SU-DHL-6 (cell line): ENCODE data around the gene KCND2.

Experiments
- H2AFZ ChIP-seq: fragments of 200-600 bp; sonication (generic); 2 replicates; pipeline ENCODE4 v1.6.1; 2014; ENCODE audit warnings: low read depth, mild to moderate bottlenecking, moderate library complexity, mixed read lengths, antibody characterized with exemption, low read length; ENCODE audit not compliant: severe bottlenecking
- H3F3A ChIP-seq: fragments of 200-600 bp; shearing (Covaris generic); 2 replicates; pipeline ENCODE4 v1.6.0; 2016; ENCODE audit warnings: antibody characterized with exemption, mild to moderate bottlenecking; ENCODE audit not compliant: insufficient read depth
- H3K27ac ChIP-seq: fragments of 200-600 bp; sonication (generic); 2 replicates; pipeline ENCODE4 v1.5.1; 2016; ENCODE audit warnings: low read depth, mild to moderate bottlenecking, low read length, moderate library complexity, mixed read lengths
- H3K27me3 ChIP-seq: fragments of 200-600 bp; sonication (generic), shearing (Covaris generic); 2 replicates; pipeline ENCODE4 v1.6.0; 2014; ENCODE audit warnings: mild to moderate bottlenecking, low read length
- H3K36me3 ChIP-seq: fragments of 200-600 bp; sonication (generic); 2 replicates; pipeline ENCODE4 v1.6.1; 2014; ENCODE audit warnings: mild to moderate bottlenecking, low read length, mixed read lengths
- H3K4me2 ChIP-seq: fragments of 300-600, 200-600 bp; shearing (Covaris generic), sonication (generic); 2 replicates; pipeline ENCODE4 v1.6.0; 2014; ENCODE audit warnings: low read length, low read depth, mild to moderate bottlenecking; ENCODE audit not compliant: poor library complexity, severe bottlenecking
- H3K4me3 ChIP-seq: fragments of 200-600 bp; sonication (generic); 2 replicates; pipeline ENCODE4 v1.5.1; 2014; ENCODE audit warnings: antibody characterized with exemption, low read length, mild to moderate bottlenecking, mixed read lengths; ENCODE audit not compliant: insufficient read depth, poor library complexity, severe bottlenecking
- H3K79me2 ChIP-seq: fragments of 200-600 bp; sonication (generic); 2 replicates; pipeline ENCODE4 v1.6.1; 2014; ENCODE audit warnings: mild to moderate bottlenecking, low read length, moderate library complexity; ENCODE audit not compliant: insufficient read depth
- H3K9ac ChIP-seq: fragments of 200-600 bp; sonication (generic); 2 replicates; pipeline ENCODE4 v1.7.0; 2014; ENCODE audit warnings: mild to moderate bottlenecking, low read length
- H3K9me2 ChIP-seq: fragments of 200-600 bp; sonication (generic); replicated peaks from 2 replicates; pipeline ENCODE4 v1.6.1; 2014; ENCODE audit warnings: low read length; ENCODE audit not compliant: insufficient read depth
- H3K9me3 ChIP-seq: fragments of 200-600 bp; sonication (generic); 2 replicates; pipeline ENCODE4 v1.6.1; 2014; ENCODE audit warnings: low read length, mixed read lengths; ENCODE audit not compliant: insufficient read depth
- H4K20me1 ChIP-seq: fragments of 200-600 bp; sonication (generic); 2 replicates; pipeline ENCODE4 v1.6.1; 2014; ENCODE audit warnings: low read depth, mild to moderate bottlenecking, antibody characterized with exemption, low read length, moderate library complexity, mixed read lengths
- EZH2phosphoT487 ChIP-seq: fragments of 200-600 bp; sonication (generic), shearing (Covaris generic); conservative IDR thresholded peaks from 2 replicates; pipeline ENCODE4 v1.6.1; 2018; ENCODE audit warnings: mild to moderate bottlenecking, antibody characterized with exemption, low read length, moderate library complexity, mixed read lengths
- TF ChIP-seq, protein P1 (sequence below): fragments of 200-600 bp; sonication (generic); IDR thresholded peaks from one replicate; pipeline ENCODE4 v1.5.1; 2017; ENCODE audit warnings: antibody characterized with exemption, mild to moderate bottlenecking, low read length, moderate library complexity; ENCODE audit not compliant: insufficient read depth, poor library complexity, severe bottlenecking

Gene KCND2

GRCh38 chr7:120431016-120431415 is 158.0 kb downstream of the KCND2 start:
- no peak for TF ChIP-seq EZH2phosphoT487
- TF ChIP-seq, protein P1, sequence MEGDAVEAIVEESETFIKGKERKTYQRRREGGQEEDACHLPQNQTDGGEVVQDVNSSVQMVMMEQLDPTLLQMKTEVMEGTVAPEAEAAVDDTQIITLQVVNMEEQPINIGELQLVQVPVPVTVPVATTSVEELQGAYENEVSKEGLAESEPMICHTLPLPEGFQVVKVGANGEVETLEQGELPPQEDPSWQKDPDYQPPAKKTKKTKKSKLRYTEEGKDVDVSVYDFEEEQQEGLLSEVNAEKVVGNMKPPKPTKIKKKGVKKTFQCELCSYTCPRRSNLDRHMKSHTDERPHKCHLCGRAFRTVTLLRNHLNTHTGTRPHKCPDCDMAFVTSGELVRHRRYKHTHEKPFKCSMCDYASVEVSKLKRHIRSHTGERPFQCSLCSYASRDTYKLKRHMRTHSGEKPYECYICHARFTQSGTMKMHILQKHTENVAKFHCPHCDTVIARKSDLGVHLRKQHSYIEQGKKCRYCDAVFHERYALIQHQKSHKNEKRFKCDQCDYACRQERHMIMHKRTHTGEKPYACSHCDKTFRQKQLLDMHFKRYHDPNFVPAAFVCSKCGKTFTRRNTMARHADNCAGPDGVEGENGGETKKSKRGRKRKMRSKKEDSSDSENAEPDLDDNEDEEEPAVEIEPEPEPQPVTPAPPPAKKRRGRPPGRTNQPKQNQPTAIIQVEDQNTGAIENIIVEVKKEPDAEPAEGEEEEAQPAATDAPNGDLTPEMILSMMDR: no peak
- no peaks in the 10 kb centered on the region for H3F3A ChIP-seq
- H3K4me3 ChIP-seq: no peak overlapping the region
- H3K36me3 ChIP-seq: no peaks in the 10 kb centered on the region
- no peaks in the 10 kb centered on the region for H3K79me2 ChIP-seq
- H4K20me1 ChIP-seq: no peaks in the 10 kb centered on the region
- H3K27me3 ChIP-seq: no peaks in the 10 kb centered on the region
- H3K4me2 ChIP-seq: no peak overlapping the region
- no peak overlapping the region for H2AFZ ChIP-seq
- no peaks in the 10 kb centered on the region for H3K9me2 ChIP-seq
- H3K9me3 ChIP-seq: no peaks in the 10 kb centered on the region
- no peak overlapping the region for H3K9ac ChIP-seq
- no peak overlapping the region for H3K27ac ChIP-seq

- H3K36me3 ChIP-seq: no peaks in the 10 kb centered on the region
- no peaks in the 10 kb centered on the region for H4K20me1 ChIP-seq
- H3K27me3 ChIP-seq: no peaks in the 10 kb centered on the region
- TF ChIP-seq, protein P1: no peak
- no peak for TF ChIP-seq EZH2phosphoT487
- no peak overlapping the region for H2AFZ ChIP-seq
- no peak overlapping the region for H3K4me2 ChIP-seq
- no peaks in the 10 kb centered on the region for H3F3A ChIP-seq
- no peak overlapping the region for H3K9ac ChIP-seq
- no peaks in the 10 kb centered on the region for H3K9me3 ChIP-seq
- no peak overlapping the region for H3K27ac ChIP-seq
- H3K79me2 ChIP-seq: no peaks in the 10 kb centered on the region
- H3K4me3 ChIP-seq: no peak overlapping the region
- H3K9me2 ChIP-seq: no peaks in the 10 kb centered on the region
These were observed 163.6 kb downstream of the KCND2 start for GRCh38 chr7:120436487-120437060.

DNA sequence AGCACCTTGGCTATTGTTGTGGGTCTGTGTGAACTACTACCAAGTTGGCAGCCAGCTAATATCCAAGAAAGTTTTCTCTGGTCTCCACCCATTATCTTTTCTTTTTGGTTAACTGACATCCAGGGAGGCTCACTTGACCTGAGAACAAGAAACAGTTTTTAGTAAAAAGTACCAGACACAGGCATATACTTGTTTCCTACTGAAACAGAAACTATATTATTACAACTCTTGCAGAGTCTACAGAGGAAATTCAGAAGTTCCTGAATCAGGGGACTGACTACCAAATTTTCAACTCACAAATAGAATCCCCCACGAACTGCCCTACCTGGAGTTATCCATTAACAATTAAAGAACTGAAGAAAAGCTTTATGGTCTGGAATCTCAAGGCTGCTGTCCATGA is 168.9 kb downstream of the KCND2 start:
- no peaks in the 10 kb centered on the region for H3K36me3 ChIP-seq
- H3K9me2 ChIP-seq: no peaks in the 10 kb centered on the region
- no peaks in the 10 kb centered on the region for H4K20me1 ChIP-seq
- H3K9me3 ChIP-seq: no peaks in the 10 kb centered on the region
- no peaks in the 10 kb centered on the region for H3F3A ChIP-seq
- H3K79me2 ChIP-seq: no peaks in the 10 kb centered on the region
- no peak overlapping the region for H3K9ac ChIP-seq
- H3K27me3 ChIP-seq: no peaks in the 10 kb centered on the region
- no peak overlapping the region for H3K4me2 ChIP-seq
- no peak overlapping the region for H2AFZ ChIP-seq
- H3K4me3 ChIP-seq: no peak overlapping the region
- no peak for TF ChIP-seq EZH2phosphoT487
- no peak overlapping the region for H3K27ac ChIP-seq

- H4K20me1 ChIP-seq: no peaks in the 10 kb centered on the region
- no peaks in the 10 kb centered on the region for H3K27me3 ChIP-seq
- no peaks in the 10 kb centered on the region for H3K79me2 ChIP-seq
- H3F3A ChIP-seq: no peaks in the 10 kb centered on the region
- H3K36me3 ChIP-seq: no peaks in the 10 kb centered on the region
- H3K4me3 ChIP-seq: no peak overlapping the region
- H3K4me2 ChIP-seq: no peak overlapping the region
- no peak overlapping the region for H3K27ac ChIP-seq
- no peak overlapping the region for H2AFZ ChIP-seq
- no peaks in the 10 kb centered on the region for H3K9me3 ChIP-seq
- no peak for TF ChIP-seq EZH2phosphoT487
- TF ChIP-seq, protein P1: no peak
- H3K9ac ChIP-seq: no peak overlapping the region
- H3K9me2 ChIP-seq: no peaks in the 10 kb centered on the region
These were observed 169.9 kb downstream of the KCND2 start for GRCh38 chr7:120442838-120443237.
